GM21723 (cell line): Measurements from ENCODE around the gene PTER.
A peak's percentile ranks its signal among the peaks of the same experiment; 100 is the strongest.

ENCODE experiments used
- ATAC-seq: cut with Tn5 transposase; IDR thresholded peaks from one replicate; pipeline ENCODE4 v1.9.1; 2021; ENCODE audit warnings: mild to moderate bottlenecking, moderate library complexity; ENCODE audit not compliant: unreplicated experiment

Gene PTER

DNA sequence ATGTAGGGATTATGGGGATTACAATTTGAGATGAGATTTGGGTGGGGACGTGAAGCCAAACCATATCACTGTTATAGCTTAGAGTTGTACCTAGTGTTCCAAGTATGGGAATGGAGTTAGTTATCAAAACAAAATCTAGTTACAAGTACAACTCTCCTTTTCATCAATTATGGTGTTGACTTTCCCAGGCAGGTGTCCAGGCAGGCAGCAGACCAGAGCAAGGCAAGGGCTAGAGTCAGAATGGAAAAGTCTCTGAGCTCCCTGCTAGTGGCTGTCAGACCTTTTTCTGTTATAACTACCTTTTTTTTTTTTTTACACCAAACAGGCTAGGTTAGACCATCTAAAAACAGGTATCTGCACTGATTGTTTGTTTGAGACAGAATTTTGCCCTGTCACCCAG, 29.2 kb downstream of the PTER start:
- no peak for ATAC-seq

DNA sequence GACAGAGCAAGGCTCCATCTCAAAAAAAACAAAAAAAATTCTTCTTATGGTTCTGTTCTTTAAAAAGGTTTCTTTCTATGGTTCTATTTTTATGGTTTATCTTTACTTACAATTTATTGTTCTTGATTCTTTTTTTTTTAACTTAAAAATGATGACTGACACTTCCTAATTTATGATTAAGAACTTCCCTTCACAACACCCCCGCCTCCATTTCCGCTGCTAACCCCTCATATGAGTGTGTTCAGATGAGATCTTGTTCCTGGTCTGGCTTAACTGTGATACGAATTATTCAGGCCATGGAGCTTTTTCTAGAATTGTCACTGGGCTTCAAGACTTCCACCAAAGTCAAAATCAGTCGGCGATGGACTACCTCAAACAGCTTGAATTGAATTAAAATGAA, 33.9 kb downstream of the PTER start:
- ATAC-seq = no peak

GRCh38 chr10:16472828-16473227, 36.0 kb downstream of the PTER start:
- ATAC-seq = no peak

GRCh38 chr10:16477757-16478156, 40.9 kb downstream of the PTER start:
- no peak for ATAC-seq

DNA sequence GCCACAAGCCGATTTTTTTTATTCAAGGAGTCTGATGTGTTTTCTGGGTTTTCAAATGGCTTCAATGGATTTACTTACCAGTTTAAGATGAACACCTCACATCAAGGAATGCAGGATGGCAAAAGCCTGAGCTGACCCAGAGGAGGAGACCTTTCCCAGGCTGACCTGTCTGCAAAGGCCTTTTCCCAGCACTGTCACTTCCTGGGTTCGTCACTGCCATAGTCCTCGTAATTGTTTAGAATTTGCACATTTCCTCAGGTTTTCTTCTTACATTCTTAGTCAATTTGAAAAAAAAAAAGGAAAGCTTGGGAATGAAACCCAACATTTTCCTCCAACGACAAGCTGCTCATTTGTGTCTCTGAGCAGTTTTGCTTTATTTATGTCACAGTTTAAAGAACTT, 42.0 kb downstream of the PTER start:
- ATAC-seq = no peak

DNA sequence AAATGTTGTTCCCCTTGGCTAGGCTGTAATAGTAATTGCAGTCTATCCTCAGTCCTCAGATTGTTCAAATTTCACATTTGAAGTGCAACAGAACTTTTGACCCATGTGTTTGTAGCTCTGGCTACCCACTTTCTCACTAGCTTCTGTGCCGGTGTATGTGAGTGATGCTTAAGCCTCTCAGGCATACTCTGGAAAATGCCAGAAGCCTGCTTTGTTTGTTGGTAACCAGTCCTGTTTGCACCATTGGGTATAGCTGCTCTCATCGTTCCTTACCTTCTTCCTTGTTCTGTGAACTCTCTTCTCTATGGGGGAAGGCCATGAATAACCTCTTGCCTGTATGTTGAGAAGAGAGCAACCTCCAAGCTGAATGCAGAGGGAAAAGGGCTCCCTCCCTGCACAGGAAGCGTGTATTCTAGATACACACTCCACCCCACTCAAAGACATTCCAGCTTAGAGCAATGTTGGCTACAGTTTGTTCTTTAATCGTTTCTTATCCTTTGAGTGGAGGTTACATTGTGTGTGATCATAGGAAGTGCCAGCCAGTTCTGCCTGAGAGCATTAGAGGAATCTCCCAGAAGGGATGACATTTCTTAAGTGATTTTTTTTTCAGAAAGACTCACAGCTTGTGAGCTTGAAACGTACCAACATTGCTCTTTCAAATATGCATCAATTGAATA, 44.4 kb downstream of the PTER start:
- ATAC-seq = no peak

GRCh38 chr10:16483241-16483917, 46.6 kb downstream of the PTER start:
- ATAC-seq = no peak

DNA sequence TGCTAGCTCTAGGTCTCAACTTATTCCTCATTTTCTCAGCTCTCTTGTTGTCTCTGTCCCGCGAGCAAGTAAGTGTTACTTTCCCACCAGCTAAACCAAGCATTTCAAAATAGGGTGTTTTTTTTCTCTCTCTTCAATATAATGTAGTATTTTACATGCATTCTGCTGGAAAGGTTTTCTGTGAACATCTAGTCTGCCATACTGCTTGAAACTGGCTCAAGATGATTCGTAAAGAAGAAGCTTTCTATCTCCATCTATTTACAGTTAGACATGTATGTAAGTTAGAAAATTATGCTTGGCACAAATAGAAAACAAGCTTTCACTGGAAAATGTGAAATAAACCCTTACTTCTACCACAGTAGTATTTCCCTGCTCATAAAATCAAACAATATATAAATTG, 53.7 kb downstream of the PTER start:
- no peak for ATAC-seq

GRCh38 chr10:16491933-16492332, 55.1 kb downstream of the PTER start:
- no peak for ATAC-seq

GRCh38 chr10:16493884-16494536, 57.2 kb downstream of the PTER start:
- no peak for ATAC-seq

GRCh38 chr10:16497911-16498310, 61.1 kb downstream of the PTER start:
- no peak for ATAC-seq

- ATAC-seq = no peak
Observed at GRCh38 chr10:16505161-16505560, 68.4 kb downstream of the PTER start.

DNA sequence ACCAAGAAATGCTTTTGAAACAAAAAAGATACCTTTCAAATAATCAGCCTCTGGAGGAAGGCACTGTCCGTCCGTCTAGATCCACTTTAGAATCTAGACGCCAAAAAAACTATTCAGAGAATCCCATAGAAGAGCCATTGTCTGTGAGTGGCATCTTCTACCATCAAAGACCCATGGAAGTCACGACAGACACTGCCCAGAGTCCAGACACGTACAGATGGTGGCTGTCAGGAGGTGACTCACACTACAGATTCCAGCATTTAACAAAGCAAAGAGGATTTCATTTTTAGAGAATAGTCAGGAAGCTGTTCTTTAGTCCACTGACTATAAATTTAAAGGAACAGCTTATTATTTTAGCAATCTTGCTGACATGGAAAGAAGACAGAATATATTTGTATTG, 73.2 kb downstream of the PTER start:
- no peak for ATAC-seq

- no peak for ATAC-seq
Observed at GRCh38 chr10:16510843-16511242, 74.0 kb downstream of the PTER start.

DNA sequence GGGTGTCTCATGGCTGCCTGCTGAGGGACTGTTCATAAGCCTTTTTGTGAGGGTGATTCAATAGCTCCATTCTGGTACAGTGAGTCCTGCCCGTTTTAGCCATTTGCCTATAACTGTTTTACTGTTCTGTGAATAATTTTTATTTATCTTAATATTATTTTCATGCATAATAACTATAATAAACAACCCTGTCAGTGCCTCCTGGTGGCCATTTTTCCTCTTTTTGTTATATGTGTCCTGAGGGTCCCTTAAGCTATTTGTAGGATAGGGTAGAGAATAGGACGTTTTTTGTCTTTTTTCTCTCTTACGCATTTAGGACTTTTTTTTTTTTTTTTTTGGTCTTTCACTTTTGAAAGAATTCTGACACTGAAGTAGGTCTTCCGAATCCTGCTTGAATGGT, 82.0 kb downstream of the PTER start:
- ATAC-seq = no peak

- peak; percentile 34 for ATAC-seq
Observed at GRCh38 chr10:16519250-16519907, 82.6 kb downstream of the PTER start.

DNA sequence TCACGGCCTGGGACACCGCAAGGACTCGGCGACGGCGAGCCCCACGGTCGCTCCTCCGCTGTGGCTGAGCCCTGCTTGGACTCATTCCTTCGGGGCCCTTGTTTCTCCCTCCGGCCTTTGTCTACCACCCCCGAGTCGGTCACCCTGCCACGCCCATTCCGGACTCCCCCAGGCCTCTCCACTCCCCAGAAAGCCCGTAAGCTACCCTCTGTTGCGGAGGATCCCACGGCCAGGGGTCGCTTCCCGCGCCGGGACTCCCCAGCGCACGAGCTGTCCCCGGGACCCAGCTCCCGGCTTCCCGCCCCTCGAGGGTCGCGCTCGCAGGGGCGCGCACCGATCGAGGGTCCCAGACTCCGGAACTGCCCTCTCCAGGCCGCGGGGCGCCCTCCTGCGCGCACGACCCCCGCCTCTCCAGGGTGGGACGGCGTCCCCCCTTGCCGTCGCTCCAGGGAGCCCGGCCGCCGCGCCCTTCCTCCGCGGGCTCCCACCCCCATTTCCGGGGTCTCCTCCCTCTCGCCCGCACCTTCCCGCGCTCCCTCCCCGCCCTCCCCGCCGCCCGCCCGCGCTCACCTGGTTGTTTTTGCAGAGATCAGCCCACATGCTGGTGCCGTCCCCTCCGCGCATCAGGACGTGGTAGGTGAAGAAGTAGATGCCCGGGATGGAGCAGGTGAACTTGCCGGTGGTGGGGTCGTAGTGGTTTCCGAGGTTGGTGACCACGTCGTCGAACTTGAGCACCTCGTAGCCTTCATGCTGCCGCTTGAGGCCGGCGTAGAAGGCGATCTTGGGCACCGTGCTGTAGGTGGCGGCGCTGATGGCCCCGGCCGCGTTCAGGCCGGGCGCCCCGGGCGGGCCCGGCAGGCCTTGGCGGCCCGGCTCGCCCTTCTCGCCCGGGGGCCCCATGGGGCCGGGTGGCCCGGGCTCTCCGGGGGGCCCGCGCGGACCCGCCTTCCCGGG, 83.4 kb downstream of the PTER start:
- ATAC-seq = peak; percentile 30

- peak; percentile 58 for ATAC-seq
Observed at GRCh38 chr10:16520900-16521299, 84.1 kb downstream of the PTER start.

DNA sequence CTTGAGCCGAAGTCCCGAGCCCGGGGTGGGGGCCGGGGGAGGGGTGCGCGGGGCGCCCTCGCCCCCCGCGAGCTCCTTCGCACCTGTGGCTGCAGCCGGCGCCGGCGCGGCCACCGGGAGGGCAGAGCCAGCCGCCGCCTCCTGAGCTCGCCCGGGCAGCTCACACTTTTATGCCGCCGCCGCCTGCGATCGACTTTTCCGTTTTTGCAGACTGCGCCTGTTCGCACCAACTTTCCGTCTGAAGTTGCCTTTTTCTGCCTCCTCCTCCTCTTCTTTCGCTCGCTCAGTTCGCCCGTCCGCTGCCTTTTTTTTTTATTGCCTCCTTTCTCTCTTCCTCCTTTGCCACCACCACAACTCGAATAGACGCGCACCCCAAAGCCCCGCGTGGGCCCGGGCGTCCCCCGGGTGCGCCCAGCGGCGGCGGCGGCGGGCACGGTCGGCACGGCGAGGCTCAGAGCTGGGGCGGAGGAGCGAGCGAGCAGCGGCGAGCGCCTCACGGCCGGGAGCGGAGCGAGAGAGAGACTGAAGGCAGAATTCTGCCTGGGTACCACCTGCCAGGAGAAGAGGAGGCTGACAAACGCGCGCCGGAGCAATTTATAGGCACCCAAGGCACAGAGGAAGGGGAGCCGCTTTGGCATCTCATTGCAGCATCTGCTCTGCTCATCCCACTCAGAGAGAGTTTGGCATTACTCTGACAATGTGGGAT, 84.7 kb downstream of the PTER start, which contains the start of gene C1QL3:
C1QL3 (minus strand) TSS at position 569 of the 706 bp plus-strand sequence. CDS start 814 bp downstream, outside the sequence.
- ATAC-seq = peak; percentile 51

GRCh38 chr10:16527452-16527851, 90.6 kb downstream of the PTER start:
- no peak for ATAC-seq
